Measurements from ENCODE around the gene TGFB2.

The TGFB2 gene

DNA sequence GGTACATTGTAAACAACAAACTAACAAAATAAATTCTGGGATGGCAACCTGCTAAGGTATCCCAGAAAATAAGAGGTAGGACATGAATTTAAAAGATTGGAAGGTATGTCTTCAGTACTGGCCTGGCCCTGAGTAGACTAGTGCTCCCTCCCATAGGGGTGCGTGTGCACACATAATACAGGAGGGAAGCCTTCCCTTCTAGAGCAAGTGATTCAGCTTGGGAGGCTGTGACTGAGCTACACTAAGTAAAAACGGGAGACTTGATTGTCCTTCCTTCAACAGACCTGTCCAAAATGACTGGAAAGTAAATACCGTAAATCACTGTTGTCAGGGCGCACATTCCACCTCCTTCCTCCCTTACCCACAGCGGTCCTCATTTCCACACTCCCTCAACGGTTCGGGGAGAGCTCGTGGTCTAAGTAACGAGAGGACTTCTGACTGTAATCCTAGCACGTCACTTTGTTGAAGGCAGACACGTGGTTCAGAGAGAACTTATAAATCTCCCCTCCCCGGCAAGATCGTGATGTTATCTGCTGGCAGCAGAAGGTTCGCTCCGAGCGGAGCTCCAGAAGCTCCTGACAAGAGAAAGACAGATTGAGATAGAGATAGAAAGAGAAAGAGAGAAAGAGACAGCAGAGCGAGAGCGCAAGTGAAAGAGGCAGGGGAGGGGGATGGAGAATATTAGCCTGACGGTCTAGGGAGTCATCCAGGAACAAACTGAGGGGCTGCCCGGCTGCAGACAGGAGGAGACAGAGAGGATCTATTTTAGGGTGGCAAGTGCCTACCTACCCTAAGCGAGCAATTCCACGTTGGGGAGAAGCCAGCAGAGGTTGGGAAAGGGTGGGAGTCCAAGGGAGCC is at the start of gene TGFB2:
TGFB2 (plus strand) TSS at position 523 of the 859 bp plus-strand sequence. CDS start 1,366 bp downstream, outside the sequence.
- in situ Hi-C loops (cut with HindIII; ENCODE audit: low sequenced_read_pairs) = no loop called here
- TF ChIP-seq, protein P1, sequence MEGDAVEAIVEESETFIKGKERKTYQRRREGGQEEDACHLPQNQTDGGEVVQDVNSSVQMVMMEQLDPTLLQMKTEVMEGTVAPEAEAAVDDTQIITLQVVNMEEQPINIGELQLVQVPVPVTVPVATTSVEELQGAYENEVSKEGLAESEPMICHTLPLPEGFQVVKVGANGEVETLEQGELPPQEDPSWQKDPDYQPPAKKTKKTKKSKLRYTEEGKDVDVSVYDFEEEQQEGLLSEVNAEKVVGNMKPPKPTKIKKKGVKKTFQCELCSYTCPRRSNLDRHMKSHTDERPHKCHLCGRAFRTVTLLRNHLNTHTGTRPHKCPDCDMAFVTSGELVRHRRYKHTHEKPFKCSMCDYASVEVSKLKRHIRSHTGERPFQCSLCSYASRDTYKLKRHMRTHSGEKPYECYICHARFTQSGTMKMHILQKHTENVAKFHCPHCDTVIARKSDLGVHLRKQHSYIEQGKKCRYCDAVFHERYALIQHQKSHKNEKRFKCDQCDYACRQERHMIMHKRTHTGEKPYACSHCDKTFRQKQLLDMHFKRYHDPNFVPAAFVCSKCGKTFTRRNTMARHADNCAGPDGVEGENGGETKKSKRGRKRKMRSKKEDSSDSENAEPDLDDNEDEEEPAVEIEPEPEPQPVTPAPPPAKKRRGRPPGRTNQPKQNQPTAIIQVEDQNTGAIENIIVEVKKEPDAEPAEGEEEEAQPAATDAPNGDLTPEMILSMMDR (IDR thresholded peaks at IDR 0.05; ENCODE audit: low read depth, low read length) = peak; percentile 32
- peak; percentile 93 for DNase-seq (ENCODE audit: low read depth, low spot score)
- peak within 1 kb of the TSS; percentile 60 for H3K4me3 ChIP-seq (ENCODE audit: low read depth, low read length)

DNA sequence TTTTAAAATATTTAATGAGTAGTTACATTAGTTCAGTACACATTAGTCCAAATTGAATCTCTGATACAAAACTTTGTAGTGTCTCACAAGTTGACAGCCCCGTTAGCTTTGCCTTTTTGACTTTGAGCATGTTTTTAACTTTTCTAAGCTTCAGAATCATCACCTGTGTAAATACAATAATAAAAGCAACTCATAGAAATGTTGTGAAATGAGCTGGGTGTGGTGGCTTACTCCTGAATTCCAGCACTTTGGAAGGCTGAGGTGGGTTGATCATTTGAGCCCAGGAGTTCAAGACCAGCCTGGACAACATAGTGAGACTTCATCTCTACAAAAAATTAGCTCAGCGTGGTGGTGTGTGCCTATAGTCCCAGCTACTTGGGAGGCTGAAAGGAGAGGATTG is 49.0 kb upstream of the TGFB2 start:
- H3K4me3 ChIP-seq (ENCODE audit: low read depth, low read length) = no peak overlapping the region
- TF ChIP-seq, protein P1 (IDR thresholded peaks at IDR 0.05; ENCODE audit: low read depth, low read length) = no peak
- in situ Hi-C loops (cut with HindIII; ENCODE audit: low sequenced_read_pairs) = no loop called here
- no peak for DNase-seq (ENCODE audit: low read depth, low spot score)

DNA sequence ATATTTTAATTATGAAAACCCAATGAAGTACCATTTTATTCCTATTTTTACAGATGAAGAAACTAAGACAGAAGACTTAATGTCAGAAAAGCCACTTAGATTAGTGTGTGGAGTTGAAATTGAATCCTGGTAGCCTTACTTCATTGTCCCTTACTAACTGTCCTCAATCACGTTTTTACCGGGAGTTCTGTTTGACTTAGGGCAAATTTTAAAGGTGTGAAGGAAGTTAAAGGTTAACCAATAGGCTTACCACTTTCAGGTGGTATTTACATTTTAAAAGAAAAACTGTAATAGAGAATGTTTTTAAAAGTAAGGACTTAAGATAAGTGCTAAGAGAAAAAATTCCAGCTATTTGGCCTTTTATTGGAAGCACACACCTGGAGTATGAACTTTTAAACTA is 47.7 kb upstream of the TGFB2 start:
- no peak overlapping the region for H3K4me3 ChIP-seq (ENCODE audit: low read depth, low read length)
- no peak for DNase-seq (ENCODE audit: low read depth, low spot score)
- in situ Hi-C loops (cut with HindIII; ENCODE audit: low sequenced_read_pairs) = no loop called here
- TF ChIP-seq, protein P1 (IDR thresholded peaks at IDR 0.05; ENCODE audit: low read depth, low read length) = no peak

DNA sequence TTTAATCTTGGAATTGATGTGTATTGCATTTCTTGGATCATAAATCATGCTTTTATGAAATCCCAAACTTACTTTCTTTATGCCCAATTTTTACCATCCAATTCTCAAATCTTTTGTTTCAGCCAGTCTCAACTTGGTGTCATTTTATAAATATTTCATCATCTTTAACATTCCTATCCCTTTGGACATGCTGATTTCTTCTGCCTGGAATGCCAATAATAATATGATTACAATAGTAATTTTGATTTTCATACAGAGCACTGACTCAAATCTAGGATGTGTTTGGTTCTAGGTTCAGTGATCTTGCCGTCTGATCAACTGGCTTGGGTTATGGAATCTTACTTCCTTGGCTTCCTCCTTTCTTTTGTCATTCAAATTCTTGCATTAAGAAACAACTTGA is 47.3 kb upstream of the TGFB2 start:
- in situ Hi-C loops (cut with HindIII; ENCODE audit: low sequenced_read_pairs) = no loop called here
- TF ChIP-seq, protein P1 (IDR thresholded peaks at IDR 0.05; ENCODE audit: low read depth, low read length) = no peak
- DNase-seq (ENCODE audit: low read depth, low spot score) = peak; percentile 13
- H3K4me3 ChIP-seq (ENCODE audit: low read depth, low read length) = no peak overlapping the region

DNA sequence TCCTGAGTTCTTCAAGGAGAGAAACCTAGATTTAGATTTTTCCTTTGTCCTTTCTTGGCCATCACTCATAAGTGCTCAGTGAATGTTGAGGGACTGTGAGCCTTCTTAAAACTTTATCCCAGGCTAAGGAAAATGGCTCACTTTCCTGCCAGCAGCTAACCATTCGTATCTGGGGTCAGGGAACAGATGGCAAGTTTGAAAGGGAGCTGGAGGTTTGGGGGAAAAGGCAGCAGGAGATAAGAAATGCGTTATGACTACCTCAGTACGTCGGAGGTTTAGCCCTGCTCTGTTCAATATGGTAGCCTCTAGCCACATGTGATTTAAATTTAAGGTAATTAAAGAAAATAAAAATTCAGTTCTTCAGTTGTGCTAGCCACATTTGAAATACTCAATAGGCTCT is 46.7 kb upstream of the TGFB2 start:
- TF ChIP-seq, protein P1 (IDR thresholded peaks at IDR 0.05; ENCODE audit: low read depth, low read length) = no peak
- no peak overlapping the region for H3K4me3 ChIP-seq (ENCODE audit: low read depth, low read length)
- in situ Hi-C loops (cut with HindIII; ENCODE audit: low sequenced_read_pairs) = no loop called here
- DNase-seq (ENCODE audit: low read depth, low spot score) = no peak

DNA sequence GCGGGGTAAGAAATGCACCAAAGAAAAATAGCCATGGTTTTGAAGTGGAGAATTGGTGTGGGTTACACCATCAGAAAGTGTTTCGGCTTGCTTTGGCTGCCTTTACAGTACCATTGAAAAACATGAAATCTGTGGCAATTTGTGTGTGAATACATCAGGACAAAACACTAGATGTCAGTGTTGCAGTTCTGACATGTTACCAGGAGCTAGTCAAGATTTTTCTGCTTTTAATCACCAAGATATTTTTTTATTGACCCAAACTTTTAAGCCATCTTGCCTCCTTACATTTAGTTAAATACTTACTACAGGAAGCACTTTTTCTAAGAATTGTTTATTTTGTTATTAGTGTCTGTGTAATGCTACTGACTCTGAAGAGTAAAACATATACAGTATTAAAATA is 45.7 kb upstream of the TGFB2 start:
- no peak overlapping the region for H3K4me3 ChIP-seq (ENCODE audit: low read depth, low read length)
- TF ChIP-seq, protein P1 (IDR thresholded peaks at IDR 0.05; ENCODE audit: low read depth, low read length) = peak; percentile 59
- in situ Hi-C loops (cut with HindIII; ENCODE audit: low sequenced_read_pairs) = no loop called here
- peak; percentile 64 for DNase-seq (ENCODE audit: low read depth, low spot score)

Measured in astrocyte of the spinal cord (primary cell).